Activated T-cell treated with anti-CD3 and anti-CD28 coated beads, Interleukin-2, amount 50 U/mL, for 48 hours (primary cell): ENCODE data around the gene PIGP.
"Not testable (repeated sequence)": the region's sequence is repeated elsewhere in the genome, so short reads cannot be mapped to it uniquely, and the experiment has no call there.

Experiments used
- DNase-seq, 2 experiments: peaks; one replicate each; pipeline ENCODE4 v3.0.0-alpha.2; 2020

Gene PIGP

GRCh38 chr21:37075214-37075770 lies 2.4 kb upstream of the PIGP start:
- DNase-seq = no peak

- no peak for DNase-seq
These were observed 1.7 kb upstream of the PIGP start for GRCh38 chr21:37074546-37074945.

GRCh38 chr21:37074197-37074510 lies 1.3 kb upstream of the PIGP start:
- DNase-seq = no peak

- DNase-seq = peak; percentile 77
These were observed 736 bp upstream of the PIGP start for GRCh38 chr21:37073417-37074196.

GRCh38 chr21:37072274-37072987 lies 440 bp downstream of the PIGP start:
- no peak for DNase-seq

GRCh38 chr21:37071561-37072273 lies 1.2 kb downstream of the PIGP start:
- DNase-seq = peak; percentile 42 to 48

- no peak for DNase-seq
These were observed 7.2 kb downstream of the PIGP start for GRCh38 chr21:37065561-37066177.

- no peak for DNase-seq
These were observed 8.0 kb downstream of the PIGP start for GRCh38 chr21:37064841-37065240.

- DNase-seq = no peak
These were observed 9.4 kb downstream of the PIGP start for GRCh38 chr21:37063433-37063832.

GRCh38 chr21:37062593-37062935 lies 10.3 kb downstream of the PIGP start:
- no peak for DNase-seq

- DNase-seq = no peak
These were observed 10.8 kb downstream of the PIGP start for GRCh38 chr21:37061926-37062592.

- DNase-seq = peak in 1 of 2 experiments; percentile 35
These were observed 12.6 kb downstream of the PIGP start for GRCh38 chr21:37060296-37060695.

GRCh38 chr21:37059181-37059580 lies 13.7 kb downstream of the PIGP start:
- no peak for DNase-seq

- no peak for DNase-seq
These were observed 14.6 kb downstream of the PIGP start for GRCh38 chr21:37058261-37058660.

- DNase-seq = no peak
These were observed 15.3 kb downstream of the PIGP start for GRCh38 chr21:37057614-37058013.

GRCh38 chr21:37055271-37055855 lies 17.5 kb downstream of the PIGP start:
- no peak for DNase-seq

- not testable (repeated sequence) for DNase-seq
These were observed 23.1 kb downstream of the PIGP start for GRCh38 chr21:37049741-37050140.

GRCh38 chr21:37047079-37047478 lies 25.8 kb downstream of the PIGP start:
- no peak for DNase-seq

GRCh38 chr21:37045556-37045955 lies 27.3 kb downstream of the PIGP start:
- no peak for DNase-seq

GRCh38 chr21:37045149-37045548 lies 27.7 kb downstream of the PIGP start:
- no peak for DNase-seq

- DNase-seq = no peak
These were observed 28.2 kb downstream of the PIGP start for GRCh38 chr21:37044643-37045042.

- DNase-seq = no peak
These were observed 29.1 kb downstream of the PIGP start for GRCh38 chr21:37043818-37044217.
